Esophagus squamous epithelium (tissue), 4 donors: ENCODE results near the gene BRSK2.

Experiments used
- POLR2A ChIP-seq, 4 donors: fragments of 450-650 bp; IDR thresholded peaks; one replicate each; pipeline ENCODE4 v1.6.1; 2017; ENCODE audit warnings: antibody characterized with exemption in 4 of 4, mild to moderate bottlenecking in 4 of 4, moderate library complexity in 3 of 4
- TF ChIP-seq, protein P1 (sequence below), 6 experiments: fragments of 450-650 bp in 4 of 6; fragments of 200-600 bp in 2 of 6; sonication (generic) in 2 of 6; IDR thresholded peaks; one replicate each; pipeline ENCODE4 v1.5.1; 2016 to 2019; ENCODE audit warnings: antibody characterized with exemption in 6 of 6, mild to moderate bottlenecking in 4 of 6, moderate library complexity in 4 of 6

DNA sequence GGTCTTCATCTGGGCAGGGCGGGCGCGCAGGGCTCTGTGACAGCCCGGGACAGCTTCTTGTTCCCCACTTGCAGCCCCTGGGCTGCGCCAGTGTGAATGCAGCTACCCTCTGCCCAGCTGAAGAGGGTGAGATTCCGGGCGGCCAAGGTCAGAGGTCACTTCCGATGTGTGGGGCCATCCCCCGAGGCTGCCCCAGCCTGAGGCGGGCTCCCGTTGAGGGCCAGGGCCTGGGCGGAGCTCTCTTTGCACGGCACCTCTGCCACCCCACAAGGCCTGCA lies 72.9 kb downstream of the BRSK2 start:
- TF ChIP-seq, protein P1, sequence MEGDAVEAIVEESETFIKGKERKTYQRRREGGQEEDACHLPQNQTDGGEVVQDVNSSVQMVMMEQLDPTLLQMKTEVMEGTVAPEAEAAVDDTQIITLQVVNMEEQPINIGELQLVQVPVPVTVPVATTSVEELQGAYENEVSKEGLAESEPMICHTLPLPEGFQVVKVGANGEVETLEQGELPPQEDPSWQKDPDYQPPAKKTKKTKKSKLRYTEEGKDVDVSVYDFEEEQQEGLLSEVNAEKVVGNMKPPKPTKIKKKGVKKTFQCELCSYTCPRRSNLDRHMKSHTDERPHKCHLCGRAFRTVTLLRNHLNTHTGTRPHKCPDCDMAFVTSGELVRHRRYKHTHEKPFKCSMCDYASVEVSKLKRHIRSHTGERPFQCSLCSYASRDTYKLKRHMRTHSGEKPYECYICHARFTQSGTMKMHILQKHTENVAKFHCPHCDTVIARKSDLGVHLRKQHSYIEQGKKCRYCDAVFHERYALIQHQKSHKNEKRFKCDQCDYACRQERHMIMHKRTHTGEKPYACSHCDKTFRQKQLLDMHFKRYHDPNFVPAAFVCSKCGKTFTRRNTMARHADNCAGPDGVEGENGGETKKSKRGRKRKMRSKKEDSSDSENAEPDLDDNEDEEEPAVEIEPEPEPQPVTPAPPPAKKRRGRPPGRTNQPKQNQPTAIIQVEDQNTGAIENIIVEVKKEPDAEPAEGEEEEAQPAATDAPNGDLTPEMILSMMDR (IDR thresholded peaks at IDR 0.05) = no peak
- TF ChIP-seq POLR2A (IDR thresholded peaks at IDR 0.05) = no peak
